CD4-positive, alpha-beta T cell treated with Interferon gamma for 1 hour (primary cell): ENCODE measurements around the gene INA.

Experiments used
- DNase-seq: peaks from one replicate; pipeline ENCODE4 v3.0.0-alpha.2; 2020

Gene INA

GRCh38 chr10:103276251-103276895 lies 565 bp upstream of the INA start:
- no peak for DNase-seq

DNA sequence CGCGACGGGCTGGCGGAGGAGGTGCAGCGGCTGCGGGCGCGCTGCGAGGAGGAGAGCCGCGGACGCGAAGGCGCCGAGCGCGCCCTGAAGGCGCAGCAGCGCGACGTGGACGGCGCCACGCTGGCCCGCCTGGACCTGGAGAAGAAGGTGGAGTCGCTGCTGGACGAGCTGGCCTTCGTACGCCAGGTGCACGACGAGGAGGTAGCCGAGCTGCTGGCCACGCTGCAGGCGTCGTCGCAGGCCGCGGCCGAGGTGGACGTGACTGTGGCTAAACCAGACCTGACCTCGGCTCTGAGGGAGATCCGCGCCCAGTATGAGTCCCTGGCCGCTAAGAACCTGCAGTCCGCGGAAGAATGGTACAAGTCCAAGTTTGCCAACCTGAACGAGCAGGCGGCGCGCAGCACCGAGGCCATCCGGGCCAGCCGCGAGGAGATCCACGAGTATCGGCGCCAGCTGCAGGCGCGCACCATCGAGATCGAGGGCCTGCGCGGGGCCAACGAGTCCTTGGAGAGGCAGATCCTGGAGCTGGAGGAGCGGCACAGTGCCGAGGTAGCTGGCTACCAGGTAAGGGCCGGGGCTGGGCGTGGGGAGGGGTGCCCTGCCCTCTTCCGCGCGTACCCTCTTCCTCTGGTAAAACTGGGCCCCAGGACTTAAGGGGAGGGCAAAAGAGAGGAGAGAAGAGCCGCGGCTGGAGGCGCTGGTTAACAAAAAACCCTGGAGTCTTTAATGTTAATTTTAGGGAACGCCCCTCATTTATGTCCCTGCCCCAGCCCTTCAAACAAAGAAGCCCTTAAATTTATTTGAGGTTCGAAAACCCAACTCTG lies 987 bp downstream of the INA start:
- no peak for DNase-seq

GRCh38 chr10:103278537-103278823 lies 1.5 kb downstream of the INA start:
- DNase-seq: no peak

DNA sequence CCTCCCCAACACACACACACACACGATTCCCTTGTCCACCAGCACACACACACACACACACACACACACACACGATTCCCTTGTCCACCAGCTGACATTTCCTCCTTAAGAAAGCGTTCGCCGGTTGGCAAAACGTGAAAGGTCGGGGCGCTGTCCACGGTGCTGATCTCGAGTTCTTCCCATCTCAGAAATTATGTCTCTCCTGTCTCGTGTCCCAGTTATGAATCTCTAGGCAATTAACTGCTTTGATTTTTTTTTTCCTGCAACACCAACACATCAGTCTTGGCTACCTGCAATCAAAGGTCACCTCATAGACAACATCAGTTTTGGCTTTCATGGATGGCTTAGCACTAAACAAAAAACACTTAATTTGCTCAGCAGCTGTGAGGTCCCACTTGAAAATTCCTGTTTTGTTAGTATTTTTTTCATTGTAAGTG lies 1.9 kb downstream of the INA start:
- no peak for DNase-seq

GRCh38 chr10:103280031-103280430 lies 3.1 kb downstream of the INA start:
- DNase-seq: no peak

GRCh38 chr10:103280506-103280905 lies 3.6 kb downstream of the INA start:
- DNase-seq: no peak

DNA sequence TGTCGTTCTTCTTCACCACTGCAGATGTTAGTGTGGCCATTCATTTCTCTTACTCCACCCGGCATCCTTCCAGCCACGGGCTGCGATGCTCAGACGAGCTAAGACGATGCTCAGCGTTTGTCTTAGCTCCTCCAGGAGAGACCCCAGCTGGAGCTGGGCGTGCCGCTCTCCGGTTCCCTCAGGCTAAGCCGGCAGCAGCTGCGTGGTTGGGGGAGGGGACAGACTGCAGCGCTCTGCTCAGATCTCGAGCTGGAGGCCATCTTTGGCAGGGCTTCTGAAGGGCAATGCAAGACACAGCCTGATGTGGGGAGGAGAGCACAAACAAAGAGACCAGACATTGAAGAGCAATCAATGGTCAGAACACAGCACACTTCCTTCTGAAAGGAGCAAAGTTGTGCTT lies 4.8 kb downstream of the INA start:
- DNase-seq: no peak

DNA sequence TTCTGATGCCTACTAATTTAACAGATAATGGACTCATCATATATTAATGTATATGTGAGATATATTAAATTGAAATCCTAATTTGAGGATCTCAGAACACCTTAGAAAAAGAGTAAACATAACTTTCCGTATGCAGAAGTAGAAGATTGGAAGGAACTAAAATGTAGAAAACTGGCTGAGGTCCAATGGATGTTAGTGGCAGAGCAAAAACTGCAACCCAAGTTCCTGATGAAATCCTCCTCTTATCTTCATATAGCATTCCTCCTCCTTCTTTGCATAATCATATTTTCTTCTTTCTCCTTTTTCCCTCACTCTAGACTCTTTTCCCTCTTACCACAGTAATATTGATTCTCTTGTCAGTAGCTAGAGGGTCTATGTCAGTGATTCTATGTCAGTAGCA lies 6.0 kb downstream of the INA start:
- DNase-seq: no peak

DNA sequence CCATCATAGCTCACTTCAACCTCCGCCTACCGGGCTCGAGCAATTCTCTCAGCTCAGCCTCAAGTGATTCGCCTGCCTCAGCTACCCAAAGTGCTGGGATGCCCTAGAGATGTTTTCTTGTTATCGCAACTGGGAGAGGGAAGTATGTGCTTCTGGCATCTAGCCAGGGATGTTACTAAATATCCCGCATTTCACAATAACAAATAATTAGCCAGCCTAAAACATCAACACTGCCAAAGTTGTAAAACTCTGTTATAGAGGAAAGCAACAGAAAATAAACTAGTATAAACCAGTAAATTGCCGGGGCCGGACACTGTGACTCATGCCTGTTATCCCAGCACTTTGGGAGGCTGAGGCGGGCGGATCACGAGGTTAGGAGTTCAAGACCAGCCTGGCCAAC lies 7.2 kb downstream of the INA start:
- DNase-seq: peak; percentile 9

DNA sequence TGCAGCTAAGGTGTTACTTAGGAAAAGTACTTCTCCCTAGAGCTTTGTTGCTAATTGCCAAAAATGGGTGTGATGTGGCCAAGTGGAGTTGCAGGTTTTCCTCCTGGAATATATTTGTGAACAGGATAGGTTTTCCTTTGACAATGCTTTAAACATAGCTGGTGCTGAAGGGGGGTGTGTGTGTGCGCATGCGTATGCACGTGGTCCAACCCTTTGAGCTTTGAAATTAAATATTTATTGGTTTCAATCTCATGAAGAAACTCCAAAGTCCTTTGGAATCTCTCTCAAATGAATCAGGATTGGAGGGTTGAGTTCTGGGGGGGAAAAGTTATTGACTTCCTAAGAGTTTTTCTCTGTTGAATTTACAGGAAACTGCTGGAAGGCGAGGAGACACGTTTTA lies 11.1 kb downstream of the INA start:
- no peak for DNase-seq

DNA sequence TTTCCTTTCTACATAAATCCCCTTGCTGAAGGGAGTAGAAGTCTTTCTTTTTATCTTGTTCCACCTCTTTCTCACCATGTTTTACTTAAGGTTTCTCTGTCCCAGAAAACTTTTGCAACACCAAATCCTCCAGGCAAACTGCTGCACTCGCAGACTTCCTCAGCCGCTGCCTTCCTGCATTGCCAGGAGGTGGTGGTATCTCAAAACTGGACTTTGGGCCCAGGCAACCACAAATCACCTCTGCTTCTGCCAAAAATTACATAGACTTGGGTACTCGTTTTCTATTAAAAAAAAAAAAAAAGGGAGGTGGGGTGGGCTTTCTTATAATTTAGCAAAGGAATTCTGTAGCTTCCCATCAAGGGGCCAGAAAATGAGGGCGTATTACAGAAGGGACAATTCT lies 14.7 kb downstream of the INA start:
- no peak for DNase-seq

DNA sequence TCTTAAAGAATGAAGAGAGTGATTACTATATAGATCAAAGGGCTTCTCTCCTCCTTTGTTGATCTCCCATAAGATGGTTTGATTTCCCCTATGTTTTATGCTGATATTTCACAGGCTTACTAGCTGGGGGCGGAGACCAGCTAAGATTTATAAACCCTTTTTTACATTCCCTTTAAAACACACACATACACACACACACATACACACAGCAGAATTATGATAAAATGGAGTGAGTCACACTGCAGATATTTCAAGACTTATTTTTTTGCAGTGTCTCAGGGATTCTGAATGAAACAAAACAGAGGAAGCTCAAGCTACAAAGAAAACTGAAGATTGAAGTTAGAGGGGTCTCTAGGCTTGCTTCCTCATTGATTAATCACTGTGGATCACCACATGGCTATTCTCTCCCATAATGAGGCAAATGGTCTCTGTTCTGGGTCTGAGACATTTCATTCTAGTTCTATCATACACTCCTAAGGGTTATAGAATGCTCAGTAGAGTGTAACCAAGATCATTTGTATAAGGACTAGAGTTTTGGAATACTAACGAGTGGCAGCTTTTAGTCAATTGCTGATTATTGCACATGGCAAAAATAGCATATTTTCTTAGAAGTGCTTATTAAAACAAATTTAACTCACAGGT lies 18.6 kb downstream of the INA start:
- no peak for DNase-seq

DNA sequence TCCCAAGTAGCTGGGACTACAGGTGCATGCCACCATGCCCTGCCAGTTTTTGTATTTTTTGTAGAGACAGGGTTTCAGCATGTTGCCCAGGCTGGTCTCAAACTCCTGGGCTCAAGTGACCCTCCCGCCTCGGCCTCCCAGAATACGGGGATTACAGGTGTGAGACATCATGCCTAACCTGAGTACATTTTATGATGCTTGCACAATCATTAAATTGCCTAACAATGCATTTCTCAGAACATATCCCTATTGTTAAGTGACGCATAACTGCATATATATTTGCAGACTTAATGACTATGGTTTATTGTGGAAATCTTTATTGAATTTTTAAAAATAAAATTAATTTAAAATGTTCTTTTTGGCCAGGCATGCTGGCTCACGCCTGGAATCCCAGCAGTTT lies 30.7 kb downstream of the INA start:
- no peak for DNase-seq

- no peak for DNase-seq
Measured at GRCh38 chr10:103310197-103310596, 33.3 kb downstream of the INA start.

GRCh38 chr10:103316087-103316486 lies 39.1 kb downstream of the INA start:
- no peak for DNase-seq

DNA sequence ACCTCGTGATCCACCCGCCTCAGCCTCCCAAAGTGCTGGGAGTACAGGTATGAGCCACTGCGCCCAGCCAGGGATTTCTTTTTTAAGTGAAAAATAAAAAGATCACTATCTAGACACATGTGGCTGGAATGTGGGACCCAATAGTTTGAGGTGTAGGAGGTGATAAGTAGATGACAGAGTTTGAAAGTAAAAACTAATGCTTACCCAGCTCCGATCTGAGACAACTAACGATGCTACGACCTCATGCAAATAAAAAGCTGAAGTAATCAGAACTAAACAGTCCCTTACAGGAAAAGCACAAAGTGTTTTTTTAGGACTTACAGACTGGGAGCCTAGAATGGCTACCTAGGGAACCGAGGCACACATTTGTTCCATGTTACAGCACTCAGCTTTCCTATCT lies 51.0 kb downstream of the INA start:
- DNase-seq: no peak

GRCh38 chr10:103333934-103334520 lies 57.1 kb downstream of the INA start:
- no peak for DNase-seq

DNA sequence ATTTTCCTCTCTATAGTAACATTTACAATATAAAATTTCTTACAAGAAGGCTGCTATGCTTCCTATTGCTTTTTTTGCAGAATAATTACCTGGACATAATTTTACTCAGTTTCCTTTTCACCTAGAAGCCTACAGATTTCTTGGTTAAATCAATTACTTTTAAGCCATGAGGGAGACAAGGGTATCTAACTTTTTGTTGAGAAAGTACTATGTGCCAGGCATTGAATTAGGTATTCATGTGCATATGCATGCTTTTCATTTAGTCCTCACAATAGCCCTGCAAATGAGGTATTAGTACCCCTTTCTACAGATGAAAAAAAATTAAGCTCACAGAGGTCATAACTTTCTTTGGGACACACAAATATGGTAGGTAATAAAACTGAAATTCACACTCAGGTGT lies 57.6 kb downstream of the INA start:
- DNase-seq: no peak

DNA sequence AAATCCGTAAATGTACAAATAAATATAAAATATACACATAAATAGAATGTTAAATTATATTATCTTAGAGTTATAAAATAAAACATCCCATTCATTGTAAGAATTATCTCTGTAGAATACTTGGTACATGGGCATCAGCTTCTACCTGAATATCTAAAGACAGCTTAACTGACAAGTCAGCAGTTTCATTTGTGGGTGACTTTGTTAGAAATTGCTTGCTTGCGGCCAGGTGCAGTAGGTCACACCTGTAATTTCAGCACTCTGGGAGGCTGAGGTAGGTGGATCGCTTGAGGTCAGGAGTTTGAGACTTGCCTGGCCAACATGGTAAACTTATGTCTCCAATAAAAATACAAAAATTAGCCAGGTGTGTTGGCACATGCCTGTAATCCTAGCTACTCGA lies 59.4 kb downstream of the INA start:
- DNase-seq: no peak
